NCI-H146 (cell line): ENCODE measurements around the gene CDY1B.
"Not testable (repeated sequence)": the region's sequence is repeated elsewhere in the genome, so short reads cannot be mapped to it uniquely, and the experiment has no call there.

ENCODE experiments used
- DNase-seq: peaks from one replicate; lab custom pipeline; 2025; lab: John Stamatoyannopoulos, UW

Gene CDY1B, protein sequence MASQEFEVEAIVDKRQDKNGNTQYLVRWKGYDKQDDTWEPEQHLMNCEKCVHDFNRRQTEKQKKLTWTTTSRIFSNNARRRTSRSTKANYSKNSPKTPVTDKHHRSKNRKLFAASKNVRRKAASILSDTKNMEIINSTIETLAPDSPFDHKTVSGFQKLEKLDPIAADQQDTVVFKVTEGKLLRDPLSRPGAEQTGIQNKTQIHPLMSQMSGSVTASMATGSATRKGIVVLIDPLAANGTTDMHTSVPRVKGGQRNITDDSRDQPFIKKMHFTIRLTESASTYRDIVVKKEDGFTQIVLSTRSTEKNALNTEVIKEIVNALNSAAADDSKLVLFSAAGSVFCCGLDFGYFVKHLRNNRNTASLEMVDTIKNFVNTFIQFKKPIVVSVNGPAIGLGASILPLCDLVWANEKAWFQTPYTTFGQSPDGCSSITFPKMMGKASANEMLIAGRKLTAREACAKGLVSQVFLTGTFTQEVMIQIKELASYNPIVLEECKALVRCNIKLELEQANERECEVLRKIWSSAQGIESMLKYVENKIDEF

DNA sequence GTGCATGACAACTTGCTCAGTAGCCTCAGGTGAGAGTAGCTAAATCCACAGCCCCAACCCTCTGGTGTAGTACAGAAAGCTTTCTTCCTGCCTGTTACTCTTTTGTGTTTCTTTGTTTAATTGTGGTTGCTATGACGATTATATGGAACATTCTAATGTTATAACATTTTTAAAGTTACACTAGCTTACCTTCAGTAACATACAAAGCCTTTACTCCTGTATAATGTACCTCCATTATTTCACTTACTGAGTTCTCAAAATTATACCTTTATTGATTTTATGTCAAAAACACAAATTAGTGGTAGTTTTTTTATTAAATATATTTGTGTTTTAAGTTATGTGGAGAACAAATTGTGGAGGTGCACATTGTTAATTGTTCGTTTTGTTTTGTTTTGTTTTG lies at the start of gene CDY1B:
Gene CDY1B (minus strand): TSS at position 101 of the 400 bp plus-strand sequence. CDS start 331 bp downstream, outside the sequence.
- DNase-seq, result not testable (repeated sequence)

DNA sequence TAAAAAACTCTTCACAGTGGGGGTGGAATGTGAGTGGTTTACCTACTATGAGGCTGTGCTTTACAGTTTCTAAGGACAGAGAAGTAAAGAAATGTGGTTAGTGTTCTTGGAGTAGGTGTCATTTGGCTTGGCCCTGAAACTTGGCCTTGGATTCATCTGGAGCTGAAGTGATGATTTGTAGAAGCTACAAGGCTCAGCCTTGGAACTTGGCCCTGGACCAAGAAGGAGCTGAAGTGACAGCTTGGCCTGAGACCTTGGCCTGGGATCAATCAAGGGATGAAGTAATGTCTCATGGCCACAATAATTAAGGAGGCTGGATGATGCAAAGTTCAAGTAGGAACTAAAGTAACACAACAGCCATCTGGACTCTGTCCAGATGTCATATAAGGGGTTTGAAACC lies 1.7 kb upstream of the CDY1B start:
- not testable (repeated sequence) for DNase-seq

DNA sequence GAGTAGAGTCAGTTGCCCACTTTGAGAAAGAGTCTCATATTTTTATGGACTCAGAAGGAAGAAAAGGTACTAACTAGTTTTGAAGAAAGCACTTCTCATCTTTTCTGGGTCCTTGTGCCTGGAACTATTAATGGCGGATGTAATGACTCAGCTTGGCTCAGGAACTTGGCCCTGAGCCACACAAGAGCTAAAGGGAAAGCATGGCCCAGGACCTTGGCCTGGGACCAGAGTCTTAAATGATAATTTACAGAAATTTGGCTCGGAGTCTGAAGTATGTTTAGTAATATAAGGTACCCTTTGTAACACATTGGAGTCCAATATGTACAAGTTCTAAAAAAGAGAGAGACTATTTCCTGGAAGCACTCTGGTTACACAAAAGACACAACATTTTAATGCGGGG lies 4.6 kb downstream of the CDY1B start:
- DNase-seq, result not testable (repeated sequence)

DNA sequence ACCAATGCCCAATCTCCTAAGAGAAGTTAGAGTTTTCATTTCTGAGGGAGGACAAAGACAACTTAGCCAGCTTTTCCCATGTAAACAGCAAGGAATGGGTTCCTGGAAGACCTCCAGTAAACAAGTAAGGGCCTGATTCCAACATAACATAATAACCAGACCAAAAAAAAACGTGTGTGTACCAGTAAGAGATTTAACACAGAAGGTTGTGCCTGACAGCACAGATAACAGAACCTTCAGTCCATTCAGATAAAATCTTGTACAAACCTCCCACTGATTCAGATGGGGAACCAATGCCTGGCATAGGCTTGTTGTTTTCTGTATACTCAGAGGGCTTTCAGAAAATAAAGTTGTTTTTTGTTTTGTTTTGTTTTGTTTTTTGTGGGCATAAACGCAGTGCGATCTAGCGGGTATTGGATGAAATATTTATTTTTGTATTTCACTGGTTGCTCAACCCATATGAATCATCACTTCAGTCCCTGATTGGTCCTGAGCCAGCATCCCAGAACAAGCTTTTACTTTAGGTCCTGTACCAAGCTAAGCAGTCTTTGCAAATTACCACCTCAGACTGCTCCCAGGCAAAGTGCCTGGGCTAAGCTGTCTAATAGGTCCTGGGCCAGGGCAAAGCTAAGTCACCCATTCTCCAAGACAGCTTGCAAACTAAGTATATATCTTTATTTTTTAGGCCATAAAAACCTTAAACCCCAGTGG lies 8.7 kb downstream of the CDY1B start:
- DNase-seq, result not testable (repeated sequence)

DNA sequence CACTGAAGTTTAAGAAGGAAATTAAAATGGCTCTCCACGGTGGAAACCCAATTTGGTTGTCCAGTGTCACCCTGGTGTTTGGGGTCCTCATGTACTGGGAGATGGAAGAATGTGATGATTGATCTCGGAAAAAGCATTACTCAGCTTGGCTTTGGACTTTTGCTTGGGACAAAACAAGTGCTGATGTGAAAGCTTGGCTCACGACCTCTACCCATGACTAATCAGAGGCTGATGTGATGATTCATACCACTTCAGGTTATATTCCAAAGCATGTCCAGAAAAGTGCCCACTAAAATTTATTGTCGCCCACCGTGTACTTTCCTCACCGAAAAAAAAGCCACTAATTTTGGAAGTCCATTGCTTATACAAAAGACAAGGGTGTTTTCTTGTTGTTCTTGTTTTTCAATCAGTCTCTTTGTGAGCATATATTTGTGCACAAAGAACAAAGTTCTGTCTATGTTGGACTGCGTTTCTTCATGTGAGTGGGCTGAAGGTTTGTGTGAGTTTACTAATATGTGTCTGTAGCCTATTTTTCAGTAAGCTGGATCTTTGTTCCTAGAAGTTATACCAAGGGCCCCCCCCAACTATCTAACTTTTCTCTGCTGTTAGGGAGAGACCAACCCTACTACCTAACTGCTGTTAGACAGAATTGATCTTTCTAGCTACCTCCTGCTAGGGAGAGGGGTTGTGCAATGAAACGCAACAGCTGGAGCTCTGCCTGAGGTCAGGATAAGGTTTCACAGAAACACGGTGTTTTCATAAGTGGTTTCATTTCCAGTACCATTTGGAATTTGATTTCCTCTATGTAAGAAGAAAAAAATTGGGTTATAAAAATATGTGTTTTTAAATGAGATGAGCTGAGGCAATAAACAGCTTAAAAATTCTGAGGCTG lies 21.4 kb downstream of the CDY1B start:
- DNase-seq, result not testable (repeated sequence)
